B cell (primary cell): Measurements from ENCODE around the gene ADM2. TPM values are rescaled to one million over a fixed set of nuclear protein-coding genes. Genes with fewer than 3 reads are reported as not detected.

Experiments
- ATAC-seq: fragments of 200-7000 bp; cut with Tn5 transposase; one replicate; pipeline ENCODE4 v1.10.0; 2021; ENCODE audit warnings: low read depth, mild to moderate bottlenecking, moderate number of reproducible peaks, moderate library complexity
- CTCF ChIA-PET: fragments of 350-600 bp; sonication (Branson Sonifier 250); formaldehyde crosslinking; loops from one replicate; lab custom pipeline; 2021; ENCODE audit warnings: antibody characterized with exemption, inconsistent platforms; lab: Charles Lee
- POLR2A ChIA-PET: fragments of 350-600 bp; sonication (Branson Sonifier 250); formaldehyde crosslinking; loops from one replicate; lab custom pipeline; 2021; ENCODE audit warnings: antibody characterized with exemption; lab: Charles Lee
- DNase-seq: peaks from one replicate; pipeline ENCODE4 v3.0.0; 2013
- H2AFZ ChIP-seq: 2 replicates; pipeline ENCODE4 v1.6.1; 2012; ENCODE audit warnings: mild to moderate bottlenecking, low read depth, low read length; ENCODE audit not compliant: insufficient read depth, poor library complexity, severe bottlenecking
- H3K27ac ChIP-seq, 2 donors: 1 replicate in 1 of 2; 2 replicates in 1 of 2; pipeline ENCODE4 v1.5.1; 2012 to 2013; ENCODE audit warnings: low read length in 2 of 2, mild to moderate bottlenecking in 2 of 2, moderate library complexity in 1 of 2
- H3K27me3 ChIP-seq, 4 experiments: fragments of 200-600 bp in 1 of 4; sonication (generic) in 1 of 4; replicated peaks in 1 of 4; 1 replicate in 2 of 4; 2 replicates in 2 of 4; pipeline versions ENCODE4 v1.6.1 to v1.7.0; 2013 to 2016; ENCODE audit warnings: low read length in 3 of 4, mild to moderate bottlenecking in 2 of 4, mixed read lengths in 1 of 4, moderate library complexity in 1 of 4; ENCODE audit not compliant: insufficient read depth in 4 of 4, control insufficient read depth in 3 of 4; ENCODE audit errors: control extremely low read depth in 1 of 4
- H3K36me3 ChIP-seq, 2 experiments: replicated peaks in 1 of 2; 1 replicate in 1 of 2; 2 replicates in 1 of 2; pipeline versions ENCODE4 v1.6.1 to v1.7.1; 2013; ENCODE audit warnings: low read length in 1 of 2; ENCODE audit not compliant: insufficient read depth in 2 of 2, control insufficient read depth in 1 of 2; ENCODE audit errors: control extremely low read depth in 1 of 2, extremely low read depth in 1 of 2
- H3K4me1 ChIP-seq, 2 donors: fragments of 200-600 bp in 1 of 2; sonication (generic) in 1 of 2; 1 replicate in 1 of 2; 2 replicates in 1 of 2; pipeline versions ENCODE4 v1.5.1 to v1.6.1; 2013 to 2017; ENCODE audit warnings: low read length in 2 of 2; ENCODE audit not compliant: control insufficient read depth in 2 of 2, insufficient read depth in 2 of 2
- H3K4me2 ChIP-seq: replicated peaks from 2 replicates; pipeline ENCODE3; 2012; ENCODE audit warnings: mild to moderate bottlenecking, low read depth, low read length; ENCODE audit not compliant: poor library complexity, severe bottlenecking
- H3K4me3 ChIP-seq, 5 experiments: fragments of 200-600 bp in 1 of 5; sonication (generic) in 1 of 5; 1 replicate in 3 of 5; 2 replicates in 2 of 5; pipeline versions ENCODE4 v1.5.1 to v1.7.0; 2011 to 2016; ENCODE audit warnings: low read length in 4 of 5, mild to moderate bottlenecking in 4 of 5, low read depth in 2 of 5, control low read depth in 1 of 5, moderate library complexity in 1 of 5; ENCODE audit not compliant: insufficient read depth in 1 of 5; ENCODE audit errors: control extremely low read depth in 1 of 5, extremely low read depth in 1 of 5
- H3K79me2 ChIP-seq: fragments of 200-600 bp; sonication (generic); one replicate; pipeline ENCODE4 v1.6.0; 2016; ENCODE audit warnings: low read length; ENCODE audit not compliant: control insufficient read depth, insufficient read depth
- H3K9ac ChIP-seq: fragments of 200-600 bp; sonication (generic); 2 replicates; pipeline ENCODE4 v1.6.1; 2017; ENCODE audit warnings: mild to moderate bottlenecking, low read length, moderate library complexity
- H3K9me3 ChIP-seq, 3 donors: one replicate each; pipeline versions ENCODE4 v1.6.1 to v1.7.1; 2013; ENCODE audit warnings: low read length in 2 of 3; ENCODE audit not compliant: control insufficient read depth in 2 of 3, insufficient read depth in 1 of 3; ENCODE audit errors: control extremely low read depth in 1 of 3
- H4K20me1 ChIP-seq: 2 replicates; pipeline ENCODE4 v1.6.0; 2012; ENCODE audit warnings: mild to moderate bottlenecking, low read length; ENCODE audit not compliant: insufficient read depth, control insufficient read depth, poor library complexity, severe bottlenecking
- H3K27ac Mint-ChIP-seq: one replicate; pipeline ENCODE4 v1.8.0; 2021; ENCODE audit warnings: mixed read lengths
- H3K27me3 Mint-ChIP-seq: one replicate; pipeline ENCODE4 v1.8.0; 2021; ENCODE audit warnings: mixed read lengths
- H3K4me1 Mint-ChIP-seq: one replicate; pipeline ENCODE4 v1.8.0; 2021; ENCODE audit warnings: mixed read lengths
- H3K4me3 Mint-ChIP-seq: one replicate; pipeline ENCODE4 v1.8.0; 2021; ENCODE audit warnings: mixed read lengths
- H3K9me3 Mint-ChIP-seq: one replicate; pipeline ENCODE4 v1.8.0; 2022; ENCODE audit warnings: mixed read lengths; ENCODE audit not compliant: insufficient read depth
- CTCF ChIP-seq: fragments of 200-600 bp; IDR thresholded peaks from one replicate; pipeline ENCODE4 v1.8.0; 2022; ENCODE audit warnings: antibody characterized with exemption, mild to moderate bottlenecking
- EZH2 ChIP-seq: IDR thresholded peaks from 2 replicates; pipeline ENCODE4 v1.6.1; 2012; ENCODE audit warnings: borderline replicate concordance, low read depth, mild to moderate bottlenecking, moderate library complexity, low read length; ENCODE audit not compliant: insufficient read depth, poor library complexity, severe bottlenecking
- WGBS: methylation state at CpG from one replicate; pipeline ENCODE4 v1.1.5; 2013; ENCODE audit warnings: missing lambda C conversion rate; ENCODE audit not compliant: insufficient coverage; 5-methylcytosine and 5-hydroxymethylcytosine counted together
- intact Hi-C: fragments of 100-400 bp; cut with micrococcal nuclease; formaldehyde crosslinking; loops from one replicate; pipeline ENCODE4 v1.10.0; 2022
- polyA plus RNA-seq: library from polyadenylated mRNA; depleted of rRNA; stranded (reverse); fragments of >200 nt; gene quantifications from 2 replicates; pipeline ENCODE4 v1.2.3, GENCODE V29; 2012
- total RNA-seq, 2 donors: library from RNA; stranded (reverse); fragments of 120-200 nt in 1 of 2; gene quantifications; 1 replicate in 1 of 2; 2 replicates in 1 of 2; pipeline versions ENCODE4 v1.2.3 to v1.2.4, GENCODE V29; 2013 to 2022

Gene ADM2
- total and polyA plus RNA-seq, 2 donors (not counting 1 experiment from before 2014, with no cell fraction given), result 0.67 to 3.7 TPM

- no peaks in the 10 kb centered on the region for H3K79me2 ChIP-seq
- peaks cover 0 to 89% of the 10 kb centered on the region in 2 experiments for H3K36me3 ChIP-seq
- ATAC-seq (no peak), DNase-seq (no peak)
- Mint-ChIP-seq H3K9me3 (no peaks in the 10 kb centered on the region), H3K4me3 (no peak overlapping the region), H3K27me3 (no peaks in the 10 kb centered on the region), H3K4me1 (no peaks in the 10 kb centered on the region), H3K27ac (no peak overlapping the region)
- H3K4me3 ChIP-seq, result no peak overlapping the region
- H3K4me1 ChIP-seq, result no peaks in the 10 kb centered on the region
- ChIA-PET POLR2A (no interaction called here), CTCF (no interaction called here)
- no peak overlapping the region for H3K9ac ChIP-seq
- intact Hi-C loops, result no loop called here
- no peak overlapping the region for H2AFZ ChIP-seq
- over 99% methylated on average over 26 of the region's 26 CpGs for WGBS
- H3K27me3 ChIP-seq, result no peaks in the 10 kb centered on the region
- peaks cover 10% of the 10 kb centered on the region for H4K20me1 ChIP-seq
- H3K27ac ChIP-seq, result no peak overlapping the region
- H3K9me3 ChIP-seq, result peaks cover 0 to 4% (median 0%) of the 10 kb centered on the region in 3 donors
- no peak overlapping the region for H3K4me2 ChIP-seq
- TF ChIP-seq CTCF (no peak), EZH2 (no peak)
Observed at GRCh38 chr22:50461536-50461935, 19.8 kb upstream of the ADM2 start.

- CTCF ChIA-PET, result no interaction called here
- H3K27me3 Mint-ChIP-seq, result no peaks in the 10 kb centered on the region
- 98% methylated on average over 23 of the region's 30 CpGs for WGBS
Observed at GRCh38 chr22:50461979-50462540, 19.3 kb upstream of the ADM2 start.

More at GRCh38 chr22:50461979-50462540, 19.3 kb upstream of the ADM2 start:
- H3K27ac ChIP-seq, result no peak overlapping the region
- no peak overlapping the region for H3K4me3 ChIP-seq
- POLR2A ChIA-PET, result no interaction called here
- Mint-ChIP-seq H3K9me3 (no peaks in the 10 kb centered on the region), H3K4me3 (no peak overlapping the region), H3K27ac (no peak overlapping the region), H3K4me1 (peaks cover 5% of the 10 kb centered on the region)
- H3K9me3 ChIP-seq, result peaks cover 0 to 4% (median 0%) of the 10 kb centered on the region in 3 donors
- peaks cover 0 to 89% of the 10 kb centered on the region in 2 experiments for H3K36me3 ChIP-seq
- no peak overlapping the region for H3K4me2 ChIP-seq
- no peaks in the 10 kb centered on the region for H3K4me1 ChIP-seq
- no peak overlapping the region for H3K9ac ChIP-seq
- TF ChIP-seq EZH2, result no peak
- no peak for TF ChIP-seq CTCF
- H3K27me3 ChIP-seq, result no peaks in the 10 kb centered on the region
- H3K79me2 ChIP-seq, result no peaks in the 10 kb centered on the region
- DNase-seq (no peak), ATAC-seq (no peak)
- intact Hi-C loops, result no loop called here
- peaks cover 10% of the 10 kb centered on the region for H4K20me1 ChIP-seq
- no peak overlapping the region for H2AFZ ChIP-seq
